Measurements from ENCODE around the gene IRF2. TPM values are rescaled to one million over a fixed set of nuclear protein-coding genes. Genes with fewer than 3 reads are reported as not detected.

The IRF2 gene
- total and polyA plus RNA-seq, 2 donors (not counting 1 experiment from before 2014, with no cell fraction given), result 67.8 to 68.2 TPM

DNA sequence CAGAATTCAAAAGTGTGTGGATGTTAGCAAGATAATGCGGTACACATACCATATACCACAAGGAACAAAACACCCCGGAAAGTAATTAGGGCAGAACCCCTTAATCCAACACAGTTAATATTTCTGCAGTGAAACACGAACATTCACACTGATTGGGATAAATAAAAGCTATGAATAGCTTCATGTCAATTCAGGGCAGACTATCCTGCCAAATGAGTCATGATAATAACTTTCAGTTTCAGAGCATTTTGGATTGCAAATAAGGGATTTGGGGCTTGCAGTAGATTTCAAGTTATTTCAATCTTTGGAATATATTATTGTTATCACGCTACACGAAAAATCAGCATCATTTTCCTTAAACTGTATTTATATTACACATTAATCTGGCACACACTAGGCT is 24.3 kb downstream of the IRF2 start:
- H3K4me3 ChIP-seq (ENCODE audit: control extremely low read depth in 1 of 5, extremely low read depth in 1 of 5, insufficient read depth in 1 of 5, low read depth in 2 of 5, low read length in 4 of 5), result no peak overlapping the region
- Mint-ChIP-seq H3K27me3 (no peaks in the 10 kb centered on the region), H3K27ac (peak overlapping the region; percentile 77), H3K9me3 (ENCODE audit: insufficient read depth) (no peaks in the 10 kb centered on the region), H3K4me1 (peaks cover 87% of the 10 kb centered on the region), H3K4me3 (peak overlapping the region; percentile 72)
- H3K9ac ChIP-seq (ENCODE audit: low read length), result no peak overlapping the region
- H2AFZ ChIP-seq (ENCODE audit: insufficient read depth, low read depth, low read length, poor library complexity, severe bottlenecking), result no peak overlapping the region
- CTCF ChIA-PET, result interaction anchor here (0.6 to 1.4 kb wide), 3 partner anchors 26 to 977 kb away, joined by 3 to 5 read pairs (median 3); no protein-coding TSS in a partner anchor
- peaks cover 83 to 93% of the 10 kb centered on the region in 2 donors for H3K4me1 ChIP-seq (ENCODE audit: control insufficient read depth in 2 of 2, insufficient read depth in 2 of 2, low read length in 2 of 2)
- peaks cover 92% of the 10 kb centered on the region for H4K20me1 ChIP-seq (ENCODE audit: control insufficient read depth, insufficient read depth, low read length, poor library complexity, severe bottlenecking)
- DNase-seq (no peak), ATAC-seq (ENCODE audit: low read depth) (no peak)
- POLR2A ChIA-PET, result no interaction called here
- TF ChIP-seq CTCF (IDR thresholded peaks at IDR 0.05) (no peak), EZH2 (IDR thresholded peaks at IDR 0.05; ENCODE audit: borderline replicate concordance, insufficient read depth, low read depth, low read length, poor library complexity, severe bottlenecking) (no peak)
- intact Hi-C loops (cut with micrococcal nuclease), result loop anchor here (5.0 kb wide), 1 partner anchor 103 kb away; no protein-coding TSS in a partner anchor
- H3K27ac ChIP-seq (ENCODE audit: low read length in 2 of 2), result peak overlapping the region in 1 of 2 donors; percentile 9
- H3K4me2 ChIP-seq (replicated peaks; ENCODE audit: low read depth, low read length, poor library complexity, severe bottlenecking), result peak overlapping the region; percentile 59
- no peaks in the 10 kb centered on the region for H3K27me3 ChIP-seq (replicated peaks in 1 of 4; ENCODE audit: control extremely low read depth in 1 of 4, control insufficient read depth in 3 of 4, insufficient read depth in 4 of 4, low read length in 3 of 4)
- WGBS (ENCODE audit: insufficient coverage), result no CpG with 5 or more reads among the region's 5 CpGs
- H3K9me3 ChIP-seq (ENCODE audit: control extremely low read depth in 1 of 3, control insufficient read depth in 2 of 3, insufficient read depth in 1 of 3, low read length in 2 of 3), result no peaks in the 10 kb centered on the region
- H3K79me2 ChIP-seq (ENCODE audit: control insufficient read depth, insufficient read depth, low read length), result peaks cover 99% of the 10 kb centered on the region
- H3K36me3 ChIP-seq (replicated peaks in 1 of 2; ENCODE audit: control extremely low read depth in 1 of 2, control insufficient read depth in 1 of 2, extremely low read depth in 1 of 2, insufficient read depth in 2 of 2, low read length in 1 of 2), result peaks cover 3 to 30% of the 10 kb centered on the region in 2 experiments

DNA sequence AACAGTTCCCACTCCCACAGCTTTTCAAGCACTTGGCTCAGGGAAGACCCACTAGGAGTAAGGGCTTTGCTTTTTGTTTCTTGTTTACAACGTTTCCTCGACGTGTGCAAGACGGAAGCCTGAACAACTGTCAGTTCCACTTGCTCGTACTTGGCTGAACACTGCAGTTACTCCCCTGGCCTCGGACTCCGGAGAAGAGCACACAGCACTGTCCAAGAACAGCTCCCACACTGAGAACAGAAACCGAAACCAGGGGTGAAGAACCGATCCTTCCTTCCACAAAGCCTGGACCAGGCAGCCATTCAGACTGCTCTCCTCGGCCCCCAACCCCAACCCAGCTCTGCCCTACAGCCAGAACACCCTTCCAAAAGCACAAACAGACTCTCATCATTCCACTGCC is 25.5 kb downstream of the IRF2 start:
- peaks cover 3 to 34% of the 10 kb centered on the region in 2 experiments for H3K36me3 ChIP-seq (replicated peaks in 1 of 2; ENCODE audit: control extremely low read depth in 1 of 2, control insufficient read depth in 1 of 2, extremely low read depth in 1 of 2, insufficient read depth in 2 of 2, low read length in 1 of 2)
- Mint-ChIP-seq H3K27me3 (no peaks in the 10 kb centered on the region), H3K27ac (peak overlapping the region; percentile 76), H3K9me3 (ENCODE audit: insufficient read depth) (no peaks in the 10 kb centered on the region), H3K4me1 (peaks cover 86% of the 10 kb centered on the region), H3K4me3 (peak overlapping the region; percentile 80)
- no peak for TF ChIP-seq CTCF (IDR thresholded peaks at IDR 0.05)
- TF ChIP-seq EZH2 (IDR thresholded peaks at IDR 0.05; ENCODE audit: borderline replicate concordance, insufficient read depth, low read depth, low read length, poor library complexity, severe bottlenecking), result no peak
- peaks cover 99% of the 10 kb centered on the region for H3K79me2 ChIP-seq (ENCODE audit: control insufficient read depth, insufficient read depth, low read length)
- H3K4me1 ChIP-seq (ENCODE audit: control insufficient read depth in 2 of 2, insufficient read depth in 2 of 2, low read length in 2 of 2), result peaks cover 85 to 93% of the 10 kb centered on the region in 2 donors
- no peaks in the 10 kb centered on the region for H3K9me3 ChIP-seq (ENCODE audit: control extremely low read depth in 1 of 3, control insufficient read depth in 2 of 3, insufficient read depth in 1 of 3, low read length in 2 of 3)
- intact Hi-C loops (cut with micrococcal nuclease), result no loop called here
- H4K20me1 ChIP-seq (ENCODE audit: control insufficient read depth, insufficient read depth, low read length, poor library complexity, severe bottlenecking), result peaks cover 93% of the 10 kb centered on the region
- ATAC-seq (ENCODE audit: low read depth) (peak; percentile 15), DNase-seq (peak; percentile 45)
- ChIA-PET POLR2A (interaction anchor here (0.7 kb wide), 1 partner anchor 168 kb away, joined by 3 read pairs; no protein-coding TSS in a partner anchor), CTCF (interaction anchor here (0.6 to 2.0 kb wide), 5 partner anchors 9 to 185 kb away, joined by 3 to 10 read pairs (median 3); no protein-coding TSS in a partner anchor)
- H3K27me3 ChIP-seq (replicated peaks in 1 of 4; ENCODE audit: control extremely low read depth in 1 of 4, control insufficient read depth in 3 of 4, insufficient read depth in 4 of 4, low read length in 3 of 4), result no peaks in the 10 kb centered on the region
- H3K4me2 ChIP-seq (replicated peaks; ENCODE audit: low read depth, low read length, poor library complexity, severe bottlenecking), result peak overlapping the region; percentile 59
- WGBS (ENCODE audit: insufficient coverage), result 25% methylated on average over 10 of the region's 10 CpGs
- H3K27ac ChIP-seq (ENCODE audit: low read length in 2 of 2), result peak overlapping the region; percentile 17 to 61
- H3K4me3 ChIP-seq (ENCODE audit: control extremely low read depth in 1 of 5, extremely low read depth in 1 of 5, insufficient read depth in 1 of 5, low read depth in 2 of 5, low read length in 4 of 5), result peak overlapping the region in 2 of 5 experiments; percentile 23 to 38
- peak overlapping the region; percentile 20 for H3K9ac ChIP-seq (ENCODE audit: low read length)
- H2AFZ ChIP-seq (ENCODE audit: insufficient read depth, low read depth, low read length, poor library complexity, severe bottlenecking), result peak overlapping the region; percentile 26
